ENCODE results near the gene WDR20. TPM values are rescaled to one million over a fixed set of nuclear protein-coding genes. Genes with fewer than 3 reads are reported as not detected.
"Not testable (repeated sequence)": the region's sequence is repeated elsewhere in the genome, so short reads cannot be mapped to it uniquely, and the experiment has no call there.

The WDR20 gene
- total and polyA plus RNA-seq, 2 donors (not counting 3 experiments of a cell fraction or from before 2014, with no cell fraction given) = 12.2 to 22.4 TPM

GRCh38 chr14:102241147-102241546, 101.5 kb downstream of the WDR20 start:
- no peaks in the 10 kb centered on the region for H3K9me3 ChIP-seq (replicated peaks; ENCODE audit: control insufficient read depth, insufficient read depth, low read length)
- intact Hi-C loops (cut with micrococcal nuclease) = no loop called here
- no TSS peak for BruUV-seq (replicated peaks)
- no peaks in the 10 kb centered on the region for H3K36me3 ChIP-seq (ENCODE audit: control insufficient read depth in 2 of 2, extremely low read depth in 1 of 2, insufficient read depth in 2 of 2, low read length in 2 of 2)
- DNase-seq (ENCODE audit: low read depth, low spot score) = no peak
- CTCF ChIA-PET = no interaction called here
- H3K9me1 ChIP-seq (replicated peaks; ENCODE audit: control insufficient read depth, extremely low read depth, insufficient read depth, low read length) = no peaks in the 10 kb centered on the region
- no peak for TF ChIP-seq CTCF (IDR thresholded peaks at IDR 0.05; ENCODE audit: extremely low read depth in 1 of 2, insufficient read depth in 1 of 2, low read depth in 1 of 2, low read length in 2 of 2)
- TF ChIP-seq POLR2A (IDR thresholded peaks at IDR 0.05; ENCODE audit: low read depth, low read length) = no peak
- TF ChIP-seq JUN (IDR thresholded peaks at IDR 0.05; ENCODE audit: borderline replicate concordance, insufficient read depth, insufficient read length, low read depth) = no peak
- no peak for TF ChIP-seq MYC (IDR thresholded peaks at IDR 0.05; ENCODE audit: low read depth, low read length)
- TF ChIP-seq POLR2AphosphoS5 (IDR thresholded peaks at IDR 0.05; ENCODE audit: insufficient read depth, low read depth, low read length) = no peak
- TF ChIP-seq GATA2 (IDR thresholded peaks at IDR 0.05; ENCODE audit: insufficient read depth, insufficient read length, low read depth, low read length) = no peak
- no peak for TF ChIP-seq EZH2 (IDR thresholded peaks at IDR 0.05; ENCODE audit: borderline replicate concordance, low read depth, low read length, severe bottlenecking)
- no peak for TF ChIP-seq MAX (IDR thresholded peaks at IDR 0.05; ENCODE audit: insufficient read depth, insufficient read length)
- no peak for TF ChIP-seq FOS (IDR thresholded peaks at IDR 0.05; ENCODE audit: borderline replicate concordance, insufficient read depth, low read length)
- H3K27me3 ChIP-seq (ENCODE audit: control insufficient read depth in 2 of 2, insufficient read depth in 2 of 2, low read length in 2 of 2) = no peaks in the 10 kb centered on the region
- no peak overlapping the region for H3K27ac ChIP-seq (ENCODE audit: insufficient read depth, low read depth, low read length)
- no peak for FAIRE-seq
- H3K79me2 ChIP-seq (ENCODE audit: control insufficient read depth, insufficient read depth, low read length) = no peaks in the 10 kb centered on the region
- no peak overlapping the region for H3K4me2 ChIP-seq (ENCODE audit: insufficient read depth, low read length)
- dilution Hi-C loops (cut with MboI; ENCODE audit: extremely low pct_ligation_motif_present, low sequenced_read_pairs) = no loop called here
- POLR2A ChIA-PET = no interaction called here
- H3K9ac ChIP-seq (replicated peaks; ENCODE audit: extremely low read depth, insufficient read depth, low read length) = no peak overlapping the region
- H4K20me1 ChIP-seq (replicated peaks; ENCODE audit: control insufficient read depth, extremely low read depth, insufficient read depth, low read length) = no peaks in the 10 kb centered on the region
- H2AFZ ChIP-seq (ENCODE audit: low read depth, low read length) = no peak overlapping the region
- no peaks in the 10 kb centered on the region for H3K4me1 ChIP-seq (ENCODE audit: control insufficient read depth, extremely low read depth, insufficient read depth, low read length)
- H3K4me3 ChIP-seq (replicated peaks in 1 of 3; ENCODE audit: insufficient read depth in 1 of 3, low read depth in 1 of 3, low read length in 3 of 3) = no peak overlapping the region

- dilution Hi-C loops (cut with MboI; ENCODE audit: extremely low pct_ligation_motif_present, low sequenced_read_pairs); H3K79me2 ChIP-seq (ENCODE audit: control insufficient read depth, insufficient read depth, low read length); H3K4me3 ChIP-seq (replicated peaks in 1 of 3; ENCODE audit: insufficient read depth in 1 of 3, low read depth in 1 of 3, low read length in 3 of 3); BruUV-seq (replicated peaks); DNase-seq (ENCODE audit: low read depth, low spot score); H3K27ac ChIP-seq (ENCODE audit: insufficient read depth, low read depth, low read length); CTCF ChIA-PET; H3K36me3 ChIP-seq (ENCODE audit: control insufficient read depth in 2 of 2, extremely low read depth in 1 of 2, insufficient read depth in 2 of 2, low read length in 2 of 2); intact Hi-C loops (cut with micrococcal nuclease); H2AFZ ChIP-seq (ENCODE audit: low read depth, low read length); H3K9me3 ChIP-seq (replicated peaks; ENCODE audit: control insufficient read depth, insufficient read depth, low read length); POLR2A ChIA-PET; H3K4me1 ChIP-seq (ENCODE audit: control insufficient read depth, extremely low read depth, insufficient read depth, low read length); H3K4me2 ChIP-seq (ENCODE audit: insufficient read depth, low read length); H3K9ac ChIP-seq (replicated peaks; ENCODE audit: extremely low read depth, insufficient read depth, low read length); FAIRE-seq; H4K20me1 ChIP-seq (replicated peaks; ENCODE audit: control insufficient read depth, extremely low read depth, insufficient read depth, low read length); H3K27me3 ChIP-seq (ENCODE audit: control insufficient read depth in 2 of 2, insufficient read depth in 2 of 2, low read length in 2 of 2); H3K9me1 ChIP-seq (replicated peaks; ENCODE audit: control insufficient read depth, extremely low read depth, insufficient read depth, low read length): not testable (repeated sequence)
Measured at GRCh38 chr14:102243795-102244194, 104.1 kb downstream of the WDR20 start.
